ENCODE data around the gene PAGE2.
"Not testable (repeated sequence)": the region's sequence is repeated elsewhere in the genome, so short reads cannot be mapped to it uniquely, and the experiment has no call there.

PAGE2 gene

GRCh38 chrX:55123900-55124299, 35.1 kb downstream of the PAGE2 start:
- DNase-seq (ENCODE audit: low spot score): no peak

DNA sequence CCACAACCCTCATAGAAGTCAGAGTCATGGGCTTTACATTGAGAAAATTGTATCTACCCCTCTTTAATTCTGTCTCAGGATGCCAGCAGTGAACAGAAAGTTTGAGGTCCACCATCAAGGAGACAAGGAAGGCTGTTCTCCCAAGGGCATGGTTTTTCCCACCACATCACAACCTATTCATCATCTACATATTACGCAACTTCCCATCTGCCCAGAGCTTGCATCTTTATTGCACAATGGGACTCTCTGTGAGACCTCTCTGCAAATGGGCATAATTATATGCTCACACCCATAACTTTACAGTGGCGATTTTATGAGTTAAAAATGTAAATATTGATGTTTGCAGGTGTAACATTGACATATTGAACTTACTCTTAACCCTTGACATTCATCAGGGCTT, 38.9 kb downstream of the PAGE2 start:
- no peak for DNase-seq (ENCODE audit: low spot score)

GRCh38 chrX:55129361-55129760, 40.5 kb downstream of the PAGE2 start:
- DNase-seq (ENCODE audit: low spot score): peak; percentile 46

- DNase-seq (ENCODE audit: low spot score): peak; percentile 76
Measured at GRCh38 chrX:55130481-55130880, 41.7 kb downstream of the PAGE2 start.

DNA sequence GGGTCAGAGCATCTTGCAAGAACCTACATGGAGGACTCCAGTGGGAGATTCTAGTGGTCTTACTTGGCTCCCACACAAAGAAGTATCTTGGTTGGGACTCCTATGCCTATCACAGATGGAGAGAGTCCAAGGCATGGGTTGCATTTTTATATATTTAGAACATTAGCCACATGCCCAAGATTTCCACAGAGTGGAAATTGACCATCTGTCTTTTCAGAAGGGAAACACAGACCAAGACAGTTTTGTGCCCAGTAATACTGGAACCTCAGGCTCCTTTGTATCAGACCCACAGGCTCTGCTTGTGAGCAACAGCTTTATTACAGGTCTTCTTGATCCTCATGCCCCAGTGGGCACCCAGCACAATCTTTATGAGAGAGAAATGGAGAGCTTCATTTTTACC, 43.6 kb downstream of the PAGE2 start:
- no peak for DNase-seq (ENCODE audit: low spot score)

DNA sequence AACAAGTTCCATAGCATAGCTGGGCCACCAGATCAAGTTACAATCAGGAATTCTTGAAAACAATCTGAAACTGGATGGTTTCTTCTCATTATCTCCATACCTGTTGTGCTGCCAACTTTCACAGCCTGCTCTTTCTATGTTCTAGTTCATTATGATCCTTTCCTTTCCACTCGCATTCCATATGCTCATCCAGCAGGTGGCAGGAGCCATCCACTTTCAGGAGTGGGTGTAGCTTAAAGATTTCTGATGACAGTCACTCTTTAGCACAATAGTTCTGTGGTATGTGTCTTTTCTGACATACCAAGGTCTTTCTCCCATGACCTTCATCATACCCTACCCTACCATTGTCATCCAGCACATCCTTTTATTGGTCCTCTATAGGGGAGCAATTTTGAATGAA, 46.4 kb downstream of the PAGE2 start:
- DNase-seq (ENCODE audit: low spot score): peak; percentile 78

DNA sequence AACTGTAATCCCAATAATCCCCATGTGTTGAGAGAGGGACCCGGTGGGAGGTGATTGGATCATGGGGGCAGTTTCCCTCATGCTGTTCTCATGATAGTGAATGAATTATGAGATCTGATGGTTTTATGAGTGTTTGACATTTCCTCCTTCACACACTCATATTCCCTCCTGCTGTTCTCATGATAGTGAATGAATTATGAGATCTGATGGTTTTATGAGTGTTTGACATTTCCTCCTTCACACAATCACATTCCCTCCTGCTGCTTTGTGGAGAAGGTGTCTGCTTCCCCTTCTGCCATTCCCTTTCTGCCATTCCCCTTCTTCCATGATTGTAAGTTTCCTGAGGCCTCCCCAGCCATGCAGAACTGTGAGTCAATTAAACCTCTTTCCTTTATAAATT, 52.0 kb downstream of the PAGE2 start:
- not testable (repeated sequence) for DNase-seq (ENCODE audit: low spot score)
